OCI-LY7 (cell line): ENCODE results near the gene LYSMD2. TPM values are rescaled to one million over a fixed set of nuclear protein-coding genes. Genes with fewer than 3 reads are reported as not detected.

ENCODE experiments used
- BruUV-seq: library from RNA; stranded (reverse); fragments of 400-500 nt; replicated peaks from 2 replicates; lab custom pipeline; 2021; lab: Mats Ljungman, UMichigan
- CTCF ChIA-PET: fragments of 300-600 bp; sonication (Branson Sonifier 250); formaldehyde crosslinking; loops from one replicate; lab custom pipeline; 2022; ENCODE audit warnings: antibody characterized with exemption; ENCODE audit not compliant: unreplicated experiment; lab: Charles Lee
- POLR2A ChIA-PET: fragments of 300-600 bp; sonication (Branson Sonifier 250); formaldehyde crosslinking; loops from one replicate; lab custom pipeline; 2022; ENCODE audit warnings: antibody characterized with exemption; lab: Charles Lee
- DNase-seq: peaks from one replicate; pipeline ENCODE4 v3.0.0-alpha.2; 2015; ENCODE audit warnings: low spot score
- H2AFZ ChIP-seq: fragments of 200-600 bp; sonication (generic), shearing (Covaris generic); 2 replicates; pipeline ENCODE4 v1.6.1; 2014; ENCODE audit warnings: mild to moderate bottlenecking, antibody characterized with exemption, low read length, moderate library complexity
- H3K27ac ChIP-seq: fragments of 200-600 bp; sonication (generic); 2 replicates; pipeline ENCODE4 v1.5.1; 2014; ENCODE audit warnings: mixed run types, low read depth, mild to moderate bottlenecking, moderate library complexity, low read length, inconsistent platforms; ENCODE audit not compliant: poor library complexity, severe bottlenecking
- H3K36me3 ChIP-seq: fragments of 200-600 bp; sonication (generic); 2 replicates; pipeline ENCODE4 v1.6.1; 2014; ENCODE audit warnings: mild to moderate bottlenecking, antibody characterized with exemption, low read length, moderate library complexity, mixed read lengths; ENCODE audit not compliant: insufficient read depth
- H3K4me1 ChIP-seq: fragments of 200-600 bp; sonication (generic); 2 replicates; pipeline ENCODE4 v1.5.1; 2014; ENCODE audit warnings: mild to moderate bottlenecking, low read length; ENCODE audit not compliant: insufficient read depth, poor library complexity, severe bottlenecking
- H3K4me2 ChIP-seq: fragments of 200-600 bp; sonication (generic); 2 replicates; pipeline ENCODE4 v1.6.1; 2014; ENCODE audit warnings: mild to moderate bottlenecking, low read length
- H3K4me3 ChIP-seq: fragments of 200-600 bp; sonication (generic); 2 replicates; pipeline ENCODE4 v1.5.1; 2014; ENCODE audit warnings: mild to moderate bottlenecking, low read depth, low read length; ENCODE audit not compliant: poor library complexity, severe bottlenecking
- H3K79me2 ChIP-seq: fragments of 200-600 bp; sonication (generic); 2 replicates; pipeline ENCODE4 v1.6.1; 2016; ENCODE audit warnings: low read depth, mild to moderate bottlenecking, low read length, moderate library complexity, mixed read lengths; ENCODE audit not compliant: insufficient read depth
- H3K9me2 ChIP-seq: fragments of 200-600 bp; sonication (generic); 2 replicates; pipeline ENCODE4 v1.6.1; 2016; ENCODE audit warnings: mild to moderate bottlenecking, low read length, mixed read lengths; ENCODE audit not compliant: insufficient read depth
- H3K9me3 ChIP-seq: fragments of 200-600 bp; sonication (generic); 2 replicates; pipeline ENCODE4 v1.6.1; 2014; ENCODE audit warnings: mild to moderate bottlenecking, mixed run types, low read length, mixed read lengths
- H4K20me1 ChIP-seq: fragments of 200-600 bp; sonication (generic); 2 replicates; pipeline ENCODE4 v1.6.1; 2014; ENCODE audit warnings: mild to moderate bottlenecking, antibody characterized with exemption, low read length, moderate library complexity, mixed read lengths; ENCODE audit not compliant: insufficient read depth
- CTCF ChIP-seq: fragments of 200-600 bp; sonication (generic); conservative IDR thresholded peaks from 2 replicates; pipeline ENCODE4 v1.5.1; 2014; ENCODE audit warnings: mild to moderate bottlenecking, antibody characterized with exemption, low read length, moderate library complexity, mixed read lengths
- EZH2phosphoT487 ChIP-seq: fragments of 200-600 bp; sonication (generic); IDR thresholded peaks from 2 replicates; pipeline ENCODE4 v1.6.1; 2018; ENCODE audit warnings: low read depth, borderline replicate concordance, mild to moderate bottlenecking, mixed run types, antibody characterized with exemption, low read length, moderate library complexity, mixed read lengths
- intact Hi-C: fragments of 100-400 bp; cut with micrococcal nuclease; formaldehyde crosslinking; loops from one replicate; pipeline ENCODE4 v1.10.0; 2022; ENCODE audit not compliant: unreplicated experiment
- total RNA-seq, 2 experiments: library from RNA; depleted of rRNA in 1 of 2; stranded (reverse); fragments of >200 nt in 1 of 2; shearing (Covaris generic) in 1 of 2; gene quantifications; 2 replicates each; pipeline ENCODE4 v1.2.3, GENCODE V29; 2014 to 2022

Gene LYSMD2
- total RNA-seq, 2 experiments from 2014 or later: 0.89 TPM; not detected in 1

- H3K4me2 ChIP-seq: no peak overlapping the region
- H4K20me1 ChIP-seq: no peaks in the 10 kb centered on the region
- TF ChIP-seq CTCF: peak; percentile 51
- no peak for TF ChIP-seq EZH2phosphoT487
- no peaks in the 10 kb centered on the region for H3K9me2 ChIP-seq
- ChIA-PET CTCF (no interaction called here), POLR2A (interaction anchor here (0.5 kb wide), 1 partner anchor 1090 kb away, joined by 3 read pairs; no protein-coding TSS in a partner anchor)
- DNase-seq: no peak
- no peaks in the 10 kb centered on the region for H3K9me3 ChIP-seq
- no TSS peak for BruUV-seq
- H3K4me3 ChIP-seq: no peak overlapping the region
- H3K36me3 ChIP-seq: no peaks in the 10 kb centered on the region
- no peak overlapping the region for H3K27ac ChIP-seq
- intact Hi-C loops: no loop called here
- no peaks in the 10 kb centered on the region for H3K4me1 ChIP-seq
- H2AFZ ChIP-seq: no peak overlapping the region
- H3K79me2 ChIP-seq: no peaks in the 10 kb centered on the region
Observed at GRCh38 chr15:51688863-51689262, 48.6 kb downstream of the LYSMD2 start.

GRCh38 chr15:51687565-51687964 lies 49.9 kb downstream of the LYSMD2 start:
- BruUV-seq: no TSS peak
- intact Hi-C loops: no loop called here
- TF ChIP-seq EZH2phosphoT487: no peak
- no peak for TF ChIP-seq CTCF
- CTCF ChIA-PET: no interaction called here
- no peaks in the 10 kb centered on the region for H3K9me2 ChIP-seq
- H3K4me2 ChIP-seq: no peak overlapping the region
- H3K4me3 ChIP-seq: no peak overlapping the region
- no peak overlapping the region for H3K27ac ChIP-seq
- H3K36me3 ChIP-seq: no peaks in the 10 kb centered on the region
- no peaks in the 10 kb centered on the region for H3K9me3 ChIP-seq
- H3K4me1 ChIP-seq: no peaks in the 10 kb centered on the region
- no peaks in the 10 kb centered on the region for H4K20me1 ChIP-seq
- POLR2A ChIA-PET: interaction anchor here (1.1 kb wide), 1 partner anchor 38 kb away, joined by 3 read pairs; no protein-coding TSS in a partner anchor
- no peaks in the 10 kb centered on the region for H3K79me2 ChIP-seq
- no peak for DNase-seq
- H2AFZ ChIP-seq: no peak overlapping the region

GRCh38 chr15:51681303-51681963 lies 56.0 kb downstream of the LYSMD2 start, which contains the start of gene SCG3:
Gene SCG3, plus strand, starts transcription at chr15:51681503. Its CDS starts 253 bp downstream, at chr15:51681756.
- Histone ChIP-seq H3K9me2 (no peaks in the 10 kb centered on the region), H3K4me2 (no peak within 1 kb of the TSS), H2AFZ (no peak within 1 kb of the TSS), H3K79me2 (no peaks in the 10 kb centered on the region), H3K27ac (no peak within 1 kb of the TSS), H3K4me3 (no peak within 1 kb of the TSS), H3K9me3 (no peaks in the 10 kb centered on the region), H3K4me1 (no peaks in the 10 kb centered on the region), H4K20me1 (no peaks in the 10 kb centered on the region), H3K36me3 (no peaks in the 10 kb centered on the region)
- ChIA-PET POLR2A (no interaction called here), CTCF (no interaction called here)
- no TSS peak for BruUV-seq
- intact Hi-C loops: no loop called here
- TF ChIP-seq EZH2phosphoT487 (no peak), CTCF (no peak)
- DNase-seq: no peak
